ENCODE results near the gene RHO. TPM values are rescaled to one million over a fixed set of nuclear protein-coding genes. Genes with fewer than 3 reads are reported as not detected.

RHO gene
- total RNA-seq, 2 experiments from 2014 or later = not detected

DNA sequence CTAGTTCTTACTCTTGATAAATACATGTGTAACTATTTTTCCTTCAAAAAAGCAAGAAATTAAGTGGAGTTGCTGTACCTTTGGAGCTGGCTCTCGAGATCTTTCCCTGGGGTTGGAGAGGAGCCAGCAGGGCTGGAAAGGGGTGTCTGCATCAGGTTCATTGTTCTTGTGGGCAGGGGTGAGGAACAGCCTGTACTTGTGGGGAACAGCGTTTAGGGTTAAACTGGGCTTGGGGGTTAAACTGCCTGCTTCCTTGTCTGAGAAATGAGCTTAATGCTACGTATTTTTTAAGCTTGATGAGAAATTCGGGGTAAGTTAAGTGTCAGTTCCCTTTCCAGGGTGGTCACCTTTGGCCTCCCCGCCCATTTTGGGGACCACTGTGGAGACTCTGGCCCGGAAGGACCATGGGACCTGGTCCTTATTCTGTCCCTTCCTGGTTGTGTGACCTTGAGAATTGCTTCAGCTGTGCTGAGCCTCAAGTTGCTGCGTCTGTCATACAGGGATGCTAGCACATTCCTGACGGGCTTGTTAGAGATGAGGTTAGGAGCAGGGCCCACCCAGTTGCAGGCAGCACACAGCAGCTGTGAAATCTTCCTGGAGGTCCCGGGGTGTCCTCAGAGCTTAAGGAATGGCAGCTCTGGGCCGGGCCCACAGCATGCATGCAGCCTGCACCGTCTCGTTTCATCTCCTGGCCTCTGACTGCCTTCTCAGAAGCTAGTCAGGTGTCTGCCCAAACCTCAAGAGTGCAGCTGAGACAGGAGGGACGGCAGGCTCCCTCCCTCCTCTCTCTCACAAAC, 26.1 kb downstream of the RHO start:
- no peak overlapping the region for H3K4me3 Mint-ChIP-seq
- no peaks in the 10 kb centered on the region for H3K36me3 Mint-ChIP-seq
- H3K27me3 Mint-ChIP-seq = no peaks in the 10 kb centered on the region
- H3K9me3 Mint-ChIP-seq = no peaks in the 10 kb centered on the region
- H3K27ac Mint-ChIP-seq = no peak overlapping the region
- CTCF ChIA-PET = no interaction called here
- POLR2A ChIA-PET = interaction anchor here (0.6 kb wide), 1 partner anchor 311 kb away, joined by 3 read pairs; no protein-coding TSS in a partner anchor
- intact Hi-C loops (cut with micrococcal nuclease) = no loop called here
- no peak for DNase-seq
- H3K4me1 Mint-ChIP-seq (ENCODE audit: low read depth) = peaks cover 5% of the 10 kb centered on the region

DNA sequence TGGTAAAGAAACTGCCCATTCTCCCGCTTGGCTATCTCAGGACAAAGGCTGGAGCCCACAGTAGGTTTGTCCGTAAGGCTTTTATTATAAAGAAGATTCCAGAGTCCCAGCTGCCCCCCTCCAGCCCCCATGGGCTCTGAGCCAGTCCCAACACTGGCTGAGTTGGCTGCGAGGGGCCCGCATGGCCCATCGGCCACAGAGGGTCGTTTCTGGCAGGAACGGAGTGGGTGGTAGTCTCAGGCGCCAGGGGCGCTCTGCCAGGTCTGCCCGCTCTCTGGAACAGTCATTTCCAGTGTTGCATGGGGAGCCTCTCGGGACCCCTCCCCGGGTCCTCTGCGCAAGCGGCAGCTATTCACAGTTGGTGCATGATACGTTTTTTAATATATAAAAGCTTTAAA, 26.7 kb downstream of the RHO start:
- intact Hi-C loops (cut with micrococcal nuclease) = no loop called here

DNA sequence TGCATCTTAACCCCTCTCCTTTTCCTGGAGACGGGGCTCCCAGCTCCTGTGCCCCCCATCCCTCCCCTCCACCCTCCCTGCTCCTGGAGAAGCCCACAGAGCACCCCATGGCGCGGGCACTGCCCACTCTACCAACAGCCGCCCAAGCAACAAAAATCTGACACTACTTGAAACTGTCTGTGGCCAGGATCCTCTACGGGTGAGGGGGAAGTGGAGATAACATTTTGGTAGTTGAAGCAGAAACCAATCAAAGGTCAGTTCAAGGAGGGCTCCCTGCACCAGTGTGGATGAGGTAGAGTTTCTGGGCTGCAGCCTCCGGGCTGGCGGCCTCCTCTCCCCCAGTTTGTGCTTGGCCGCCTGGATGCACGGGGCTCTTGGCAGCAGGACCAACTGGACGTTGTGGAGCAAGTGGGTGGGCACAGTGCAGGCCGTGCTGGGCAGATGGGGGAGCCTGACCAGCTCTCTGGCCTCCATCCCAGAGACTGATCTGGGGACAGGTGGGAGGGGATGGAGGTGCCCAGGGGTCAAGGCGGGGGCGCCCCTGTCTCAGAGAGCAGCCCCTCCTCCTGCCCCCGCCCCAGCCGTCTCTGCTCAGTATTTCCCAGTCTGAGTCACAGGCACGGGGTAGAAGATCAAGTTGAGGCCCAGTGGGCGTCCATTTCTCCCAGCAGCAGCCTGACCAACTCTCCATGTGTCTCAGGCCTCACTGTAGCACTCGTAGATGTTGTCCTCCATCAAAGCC, 27.3 kb downstream of the RHO start:
- Mint-ChIP-seq H3K36me3 (no peaks in the 10 kb centered on the region), H3K9me3 (no peaks in the 10 kb centered on the region), H3K27me3 (no peaks in the 10 kb centered on the region), H3K27ac (no peak overlapping the region), H3K4me3 (no peak overlapping the region), H3K4me1 (ENCODE audit: low read depth) (peaks cover 5% of the 10 kb centered on the region)
- intact Hi-C loops (cut with micrococcal nuclease) = no loop called here
- no peak for DNase-seq
- POLR2A ChIA-PET = no interaction called here
- CTCF ChIA-PET = no interaction called here

More for the DNA sequence above, 26.7 kb downstream of the RHO start:
- Mint-ChIP-seq H3K4me3 (no peak overlapping the region), H3K27me3 (no peaks in the 10 kb centered on the region), H3K36me3 (no peaks in the 10 kb centered on the region), H3K9me3 (no peaks in the 10 kb centered on the region), H3K27ac (no peak overlapping the region), H3K4me1 (ENCODE audit: low read depth) (peaks cover 5% of the 10 kb centered on the region)
- ChIA-PET CTCF (no interaction called here), POLR2A (interaction anchor here (0.6 kb wide), 1 partner anchor 312 kb away, joined by 3 read pairs; no protein-coding TSS in a partner anchor)
- DNase-seq = no peak

DNA sequence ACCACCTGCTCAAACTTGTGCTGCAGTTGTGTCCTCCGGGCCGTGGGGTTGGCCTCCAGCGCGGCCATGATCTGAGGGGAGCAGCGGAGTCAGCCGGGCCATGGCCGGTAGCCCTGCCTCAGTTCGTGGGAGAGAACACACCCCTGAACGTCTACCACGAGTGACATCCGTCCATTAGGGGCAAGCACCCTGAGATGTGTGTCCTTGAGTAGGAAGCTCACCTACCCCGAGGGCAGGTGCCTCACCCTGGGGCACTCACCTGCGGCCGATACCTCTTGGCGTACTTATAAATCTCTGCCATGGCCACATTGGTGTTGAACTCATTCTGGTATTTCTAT, 27.9 kb downstream of the RHO start:
- no peaks in the 10 kb centered on the region for H3K9me3 Mint-ChIP-seq
- H3K4me1 Mint-ChIP-seq (ENCODE audit: low read depth) = peaks cover 5% of the 10 kb centered on the region
- H3K4me3 Mint-ChIP-seq = no peak overlapping the region
- H3K27ac Mint-ChIP-seq = no peak overlapping the region
- intact Hi-C loops (cut with micrococcal nuclease) = no loop called here
- ChIA-PET CTCF (no interaction called here), POLR2A (no interaction called here)
- H3K27me3 Mint-ChIP-seq = no peaks in the 10 kb centered on the region
- DNase-seq = no peak
- H3K36me3 Mint-ChIP-seq = no peaks in the 10 kb centered on the region

DNA sequence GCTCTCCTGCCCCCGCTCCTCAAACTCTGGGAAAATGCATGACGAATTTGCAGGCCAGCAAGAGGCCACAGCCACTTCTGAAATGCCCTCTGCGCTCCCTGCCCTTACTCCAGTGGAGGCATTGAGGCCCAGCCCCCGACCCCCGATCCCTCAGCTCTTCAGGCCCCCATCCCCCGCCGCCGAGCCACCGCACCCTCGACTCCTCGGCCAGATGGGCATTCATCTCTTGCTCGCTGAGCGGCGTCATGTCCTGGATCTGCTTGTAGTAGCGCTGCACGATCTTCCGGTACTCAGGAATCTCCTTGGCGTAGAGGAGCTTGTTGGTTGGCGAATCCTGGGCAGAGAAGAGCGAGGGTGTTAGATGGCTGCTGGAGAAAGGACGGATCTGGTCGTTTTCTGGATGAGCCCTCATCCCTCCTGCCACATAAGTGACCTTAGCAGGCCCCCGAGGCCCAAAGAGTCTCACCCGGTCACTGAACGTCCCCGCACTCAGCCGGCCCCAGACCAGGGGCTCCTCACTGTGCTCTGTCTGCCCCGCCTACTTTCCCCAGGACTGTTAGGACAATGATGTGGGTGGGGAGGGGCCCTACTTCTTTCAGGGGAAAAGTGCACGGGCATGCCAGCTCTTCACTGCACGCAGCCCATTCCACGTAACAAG, 28.6 kb downstream of the RHO start:
- no peak for DNase-seq
- Mint-ChIP-seq H3K9me3 (no peaks in the 10 kb centered on the region), H3K4me3 (no peak overlapping the region), H3K27me3 (no peaks in the 10 kb centered on the region), H3K4me1 (ENCODE audit: low read depth) (peaks cover 5% of the 10 kb centered on the region), H3K36me3 (no peaks in the 10 kb centered on the region), H3K27ac (no peak overlapping the region)
- intact Hi-C loops (cut with micrococcal nuclease) = no loop called here
- POLR2A ChIA-PET = no interaction called here
- CTCF ChIA-PET = interaction anchor here (0.5 kb wide), 1 partner anchor 12 kb away, joined by 3 read pairs; no protein-coding TSS in a partner anchor

DNA sequence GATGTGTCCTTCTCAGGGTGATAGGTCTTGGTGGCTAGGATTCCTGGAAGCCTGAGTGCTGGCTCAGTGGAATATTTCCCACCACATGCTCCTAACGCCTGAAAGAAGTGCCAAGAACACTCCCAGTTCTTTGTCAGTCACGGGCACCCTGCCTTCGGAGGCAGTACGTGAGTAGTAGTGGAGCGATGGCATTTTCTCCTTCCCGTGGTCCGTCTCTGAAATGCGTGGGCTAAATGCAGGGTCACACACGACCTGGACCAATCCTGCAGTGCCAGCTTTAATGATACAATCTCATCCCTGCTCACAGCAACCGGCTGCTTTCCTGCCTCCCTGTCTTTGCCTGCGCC, 29.1 kb downstream of the RHO start:
- no peak overlapping the region for H3K27ac Mint-ChIP-seq
- POLR2A ChIA-PET = no interaction called here

DNA sequence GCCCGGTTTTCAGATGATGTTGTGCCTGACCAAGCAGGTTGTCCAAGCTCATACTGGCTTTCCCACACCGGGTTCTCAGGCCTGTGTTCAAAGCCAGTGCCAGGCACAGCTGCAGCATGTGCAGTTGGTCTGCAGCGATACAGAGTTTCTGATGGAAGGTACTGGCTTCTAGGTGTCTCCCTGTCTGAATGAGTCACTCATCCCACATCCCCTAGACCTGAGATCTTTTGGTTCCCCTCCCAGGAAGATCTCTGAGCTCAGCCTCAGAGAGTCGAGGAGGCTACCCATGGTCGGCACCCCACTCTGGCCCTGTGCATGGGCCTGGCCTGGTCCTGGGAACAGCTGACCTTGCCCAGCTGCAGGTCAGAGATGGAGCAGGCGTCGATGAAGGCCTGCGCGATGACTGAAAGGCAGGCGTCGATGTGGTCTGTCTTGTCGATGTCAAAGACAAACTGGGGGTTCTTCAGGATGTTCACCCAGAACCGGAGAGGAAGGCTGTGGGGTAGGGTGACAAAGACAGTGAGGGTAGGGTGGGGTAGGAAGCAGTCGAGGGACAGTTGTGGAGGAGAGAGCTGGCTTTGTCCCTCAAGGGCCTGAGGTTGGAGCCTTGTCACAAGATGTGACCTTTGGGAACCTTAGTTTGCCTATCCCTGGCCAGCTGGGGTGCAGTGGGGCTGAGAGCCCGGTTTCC, 29.8 kb downstream of the RHO start:
- POLR2A ChIA-PET = no interaction called here
- DNase-seq = no peak
- Mint-ChIP-seq H3K9me3 (no peaks in the 10 kb centered on the region), H3K27me3 (no peaks in the 10 kb centered on the region), H3K27ac (no peak overlapping the region), H3K36me3 (no peaks in the 10 kb centered on the region), H3K4me3 (no peak overlapping the region), H3K4me1 (ENCODE audit: low read depth) (peaks cover 5% of the 10 kb centered on the region)
- CTCF ChIA-PET = interaction anchor here (1.9 kb wide), 1 partner anchor 68 kb away, joined by 6 read pairs; no protein-coding TSS in a partner anchor
- intact Hi-C loops (cut with micrococcal nuclease) = no loop called here

More for the DNA sequence above, 29.1 kb downstream of the RHO start:
- H3K9me3 Mint-ChIP-seq = no peaks in the 10 kb centered on the region
- no peaks in the 10 kb centered on the region for H3K27me3 Mint-ChIP-seq
- H3K4me3 Mint-ChIP-seq = no peak overlapping the region
- H3K4me1 Mint-ChIP-seq (ENCODE audit: low read depth) = peaks cover 5% of the 10 kb centered on the region
- DNase-seq = no peak
- intact Hi-C loops (cut with micrococcal nuclease) = no loop called here
- CTCF ChIA-PET = interaction anchor here (0.5 kb wide), 1 partner anchor 13 kb away, joined by 3 read pairs; no protein-coding TSS in a partner anchor
- no peaks in the 10 kb centered on the region for H3K36me3 Mint-ChIP-seq

DNA sequence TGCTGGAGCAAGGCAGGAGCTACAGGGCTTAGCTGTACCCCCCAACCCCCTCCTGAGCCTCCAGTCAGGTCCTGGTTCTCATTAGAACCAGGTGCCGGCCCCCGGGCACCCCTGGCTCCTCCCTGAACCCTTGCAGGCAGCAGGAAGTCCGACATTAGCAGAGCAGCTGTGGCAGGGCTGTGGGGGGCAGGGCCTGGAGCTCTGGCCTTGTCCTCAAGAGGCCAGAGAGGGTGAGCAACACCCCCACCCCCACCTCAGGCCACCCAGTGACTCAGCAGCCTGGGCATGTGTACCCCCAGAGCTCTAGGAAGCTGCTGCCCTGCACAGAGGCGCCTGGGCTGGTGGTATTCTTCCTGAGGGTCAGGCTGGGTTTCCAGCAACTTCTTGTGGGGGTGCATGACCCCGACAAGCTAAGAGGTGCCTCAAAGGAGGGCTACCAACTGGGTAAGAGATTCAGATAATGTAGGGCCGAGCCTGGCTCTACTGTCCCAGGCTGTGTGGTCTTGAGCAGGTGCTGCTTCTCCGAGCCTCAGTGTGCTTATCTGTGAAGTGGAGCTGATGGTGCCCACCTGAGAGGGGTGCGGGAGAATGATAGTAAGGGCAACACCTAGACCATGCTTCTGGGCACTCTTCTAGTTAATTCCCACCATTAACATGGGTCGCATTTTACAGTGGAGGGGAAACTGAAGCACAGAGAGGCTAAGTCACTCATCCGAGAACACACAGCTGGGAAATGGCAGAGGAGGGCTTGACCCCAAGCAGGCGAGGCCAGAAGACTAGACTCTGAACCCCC, 30.5 kb downstream of the RHO start:
- no peak overlapping the region for H3K27ac Mint-ChIP-seq
- H3K4me1 Mint-ChIP-seq (ENCODE audit: low read depth) = peaks cover 3% of the 10 kb centered on the region
- no peak for DNase-seq
- no peaks in the 10 kb centered on the region for H3K27me3 Mint-ChIP-seq
- intact Hi-C loops (cut with micrococcal nuclease) = no loop called here
- ChIA-PET POLR2A (no interaction called here), CTCF (interaction anchor here (1.9 kb wide), 1 partner anchor 69 kb away, joined by 6 read pairs; no protein-coding TSS in a partner anchor)
- no peaks in the 10 kb centered on the region for H3K36me3 Mint-ChIP-seq
- H3K9me3 Mint-ChIP-seq = no peaks in the 10 kb centered on the region
- no peak overlapping the region for H3K4me3 Mint-ChIP-seq

DNA sequence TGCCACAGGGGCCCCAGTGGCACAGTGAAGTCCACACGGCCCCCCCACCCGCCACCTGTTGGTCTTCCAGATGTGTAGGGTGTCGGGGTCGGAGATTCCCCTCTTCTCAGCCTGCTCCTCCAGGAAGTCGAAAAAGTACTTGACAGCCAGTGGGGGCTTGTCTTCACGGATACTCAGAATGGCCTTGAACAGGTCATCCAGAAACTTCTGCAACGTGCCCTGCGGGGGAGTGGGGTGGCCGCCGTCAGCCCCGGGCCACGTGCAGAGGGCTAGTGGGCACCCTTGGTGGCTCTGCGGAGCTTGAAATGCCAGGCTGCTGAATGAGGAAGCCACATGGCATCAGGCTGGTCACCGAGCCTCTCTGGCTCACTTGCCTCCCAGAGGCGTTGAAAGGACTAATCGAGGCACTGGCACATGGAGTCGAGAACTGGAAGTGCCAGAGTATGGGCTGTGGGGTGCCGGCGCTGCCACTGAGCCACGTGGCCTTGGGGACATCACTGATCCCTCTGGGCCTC, 31.2 kb downstream of the RHO start:
- intact Hi-C loops (cut with micrococcal nuclease) = no loop called here
- DNase-seq = no peak
- Mint-ChIP-seq H3K9me3 (no peaks in the 10 kb centered on the region), H3K4me3 (no peak overlapping the region), H3K27ac (no peak overlapping the region), H3K27me3 (no peaks in the 10 kb centered on the region), H3K36me3 (no peaks in the 10 kb centered on the region), H3K4me1 (ENCODE audit: low read depth) (peaks cover 2% of the 10 kb centered on the region)
- ChIA-PET CTCF (interaction anchor here (1.9 kb wide), 1 partner anchor 69 kb away, joined by 6 read pairs; no protein-coding TSS in a partner anchor), POLR2A (no interaction called here)

DNA sequence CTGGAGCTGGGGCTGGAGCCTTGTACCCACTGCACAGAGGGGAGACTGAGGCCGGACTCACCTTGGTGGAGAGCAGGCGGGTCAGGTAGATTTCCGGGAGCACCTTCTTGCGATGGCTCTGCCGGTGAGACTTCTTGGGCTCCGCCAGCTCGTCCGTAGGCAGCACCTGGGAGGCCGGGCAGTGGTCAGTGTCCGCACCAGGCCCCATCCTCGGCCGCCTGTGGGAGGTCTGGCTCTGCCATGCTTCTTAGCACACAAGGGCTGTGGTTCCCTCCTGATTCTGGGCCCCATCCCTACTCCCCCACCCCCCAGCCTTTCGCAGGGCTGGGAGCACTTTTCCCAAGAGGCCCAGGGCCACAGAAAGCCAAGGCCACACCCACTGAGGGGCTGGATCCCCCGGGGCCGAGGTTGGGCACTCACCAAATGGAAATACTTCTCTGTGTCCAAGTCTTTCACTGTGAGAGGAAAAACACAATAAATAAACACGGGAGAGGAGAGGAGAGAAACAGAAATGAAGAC, 31.9 kb downstream of the RHO start:
- ChIA-PET POLR2A (no interaction called here), CTCF (no interaction called here)
- Mint-ChIP-seq H3K36me3 (no peaks in the 10 kb centered on the region), H3K4me3 (no peak overlapping the region), H3K27ac (no peak overlapping the region), H3K27me3 (no peaks in the 10 kb centered on the region), H3K4me1 (ENCODE audit: low read depth) (peaks cover 2% of the 10 kb centered on the region), H3K9me3 (no peaks in the 10 kb centered on the region)
- intact Hi-C loops (cut with micrococcal nuclease) = no loop called here
- no peak for DNase-seq

DNA sequence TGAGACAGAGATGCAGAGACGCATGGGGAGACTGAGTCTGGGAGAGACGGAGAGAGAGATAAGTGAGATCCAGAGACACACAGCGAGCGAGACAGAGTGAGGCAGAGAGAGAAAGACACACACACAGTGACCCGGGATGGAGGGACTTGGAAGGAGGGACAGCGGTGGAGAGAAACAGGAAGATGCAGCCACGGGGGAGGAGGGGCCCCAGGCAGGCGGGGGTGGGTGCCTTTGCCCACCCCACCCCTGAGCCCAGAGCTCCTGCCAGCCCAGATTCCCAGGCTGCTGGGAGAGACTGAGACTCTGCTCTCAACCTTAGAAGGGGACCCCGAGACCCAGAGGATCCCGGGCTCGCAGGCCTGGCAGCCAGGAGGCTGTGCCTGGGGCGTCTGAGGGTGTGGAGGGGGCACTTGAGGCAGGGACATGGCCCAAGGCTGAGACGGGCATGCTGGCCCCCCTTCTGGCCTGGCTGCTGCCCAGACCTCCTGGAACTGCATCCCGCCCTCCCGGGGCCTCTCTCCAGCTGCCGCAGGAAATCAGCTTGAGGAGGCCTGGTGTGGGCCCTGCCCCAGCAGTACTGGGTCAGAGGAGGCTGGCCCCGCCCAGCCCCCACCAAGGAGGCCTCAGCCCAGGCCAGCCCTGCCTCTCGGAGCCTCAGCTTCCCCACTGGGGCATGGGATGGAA, 32.6 kb downstream of the RHO start:
- CTCF ChIA-PET = interaction anchor here (0.9 kb wide), 1 partner anchor 74 kb away, joined by 3 read pairs; no protein-coding TSS in a partner anchor
- DNase-seq = no peak
- H3K36me3 Mint-ChIP-seq = no peaks in the 10 kb centered on the region
- H3K4me3 Mint-ChIP-seq = no peak overlapping the region
- no peaks in the 10 kb centered on the region for H3K27me3 Mint-ChIP-seq
- no peak overlapping the region for H3K27ac Mint-ChIP-seq
- intact Hi-C loops (cut with micrococcal nuclease) = no loop called here
- POLR2A ChIA-PET = no interaction called here
- peaks cover 2% of the 10 kb centered on the region for H3K4me1 Mint-ChIP-seq (ENCODE audit: low read depth)
- no peaks in the 10 kb centered on the region for H3K9me3 Mint-ChIP-seq

Measured in activated CD4-positive, alpha-beta memory T cell treated with anti-CD3 and anti-CD28 coated beads for 36 hours (primary cell).